Activated naive CD4-positive, alpha-beta T cell (primary cell): Measurements from ENCODE around the gene DNAAF3.
"Not testable (repeated sequence)": the region's sequence is repeated elsewhere in the genome, so short reads cannot be mapped to it uniquely, and the experiment has no call there.

Experiments
- DNase-seq, 4 experiments: peaks; one replicate each; lab custom pipeline; 2025; lab: John Stamatoyannopoulos, UW

The DNAAF3 gene

DNA sequence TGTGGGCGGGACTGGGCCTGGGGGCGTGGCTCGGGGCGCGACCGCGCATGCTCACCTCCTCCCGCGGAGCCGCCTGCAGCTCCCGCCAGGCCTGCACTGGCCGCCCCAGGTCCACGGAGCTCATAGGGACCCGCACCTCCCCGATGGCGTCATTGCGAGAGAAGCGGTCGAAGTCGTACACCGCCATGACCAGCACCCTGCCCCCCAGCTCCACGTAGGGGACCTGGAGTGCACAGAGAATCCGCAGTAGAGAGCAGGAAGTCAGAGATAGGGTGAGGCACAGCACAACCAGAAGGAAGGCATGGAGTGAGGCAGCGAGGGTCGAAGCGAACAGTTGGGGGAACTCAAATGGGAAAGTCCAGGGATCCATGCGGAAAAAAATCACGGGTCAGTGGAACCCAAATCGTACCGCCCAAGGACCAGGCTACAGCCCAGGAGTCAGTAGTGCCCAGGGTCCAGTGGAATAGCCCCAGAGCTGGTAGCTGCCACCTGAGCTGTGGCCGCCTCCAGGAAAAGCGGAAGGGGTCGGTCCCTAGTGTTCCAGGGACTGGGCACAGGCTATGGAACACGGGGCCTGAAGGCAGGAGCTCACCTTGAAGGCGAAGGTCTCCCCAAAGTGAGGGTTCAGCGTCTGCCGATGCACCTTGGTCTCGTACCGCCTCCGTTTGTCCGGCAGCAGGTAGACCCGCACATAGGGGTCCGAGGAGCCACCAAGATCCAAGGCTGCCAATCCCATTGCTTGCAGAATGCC, 8.9 kb upstream of the DNAAF3 start:
- DNase-seq: no peak

DNA sequence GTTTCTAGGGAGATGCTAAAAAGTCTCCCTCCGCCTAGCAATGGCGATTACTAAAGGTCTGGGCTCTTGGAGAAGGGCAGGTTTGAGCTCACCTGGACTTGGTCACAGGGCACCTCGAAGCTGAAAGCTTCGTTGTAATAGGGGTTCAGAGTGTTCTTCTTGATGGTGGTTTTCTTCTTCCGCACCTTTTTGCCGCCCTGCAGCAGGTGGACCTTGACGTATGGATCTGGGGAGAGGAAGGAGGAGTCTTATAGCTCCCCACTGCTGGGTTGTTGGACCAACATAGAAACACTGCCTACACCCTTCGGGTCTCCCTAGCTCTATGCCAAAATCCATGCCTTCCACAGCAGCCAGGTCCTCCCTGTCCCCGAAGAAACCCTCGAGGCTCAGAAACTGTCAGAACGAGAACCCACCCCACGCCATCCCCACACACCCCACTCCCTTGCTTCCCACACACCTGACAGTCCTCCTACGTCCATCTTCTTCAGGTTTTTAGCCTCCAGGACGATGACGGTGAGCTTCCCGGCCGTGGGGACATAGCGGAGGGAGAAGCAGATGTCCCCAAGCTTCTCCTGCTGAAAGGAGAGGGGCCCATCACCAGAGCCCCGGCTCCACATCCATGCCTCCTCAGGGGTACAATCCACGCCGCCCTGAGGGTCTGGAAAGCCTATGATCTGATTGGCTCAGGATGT, 8.2 kb upstream of the DNAAF3 start:
- no peak for DNase-seq

GRCh38 chr19:55173714-55174409, 7.4 kb upstream of the DNAAF3 start:
- DNase-seq: no peak

GRCh38 chr19:55173186-55173713, 6.8 kb upstream of the DNAAF3 start:
- no peak for DNase-seq

DNA sequence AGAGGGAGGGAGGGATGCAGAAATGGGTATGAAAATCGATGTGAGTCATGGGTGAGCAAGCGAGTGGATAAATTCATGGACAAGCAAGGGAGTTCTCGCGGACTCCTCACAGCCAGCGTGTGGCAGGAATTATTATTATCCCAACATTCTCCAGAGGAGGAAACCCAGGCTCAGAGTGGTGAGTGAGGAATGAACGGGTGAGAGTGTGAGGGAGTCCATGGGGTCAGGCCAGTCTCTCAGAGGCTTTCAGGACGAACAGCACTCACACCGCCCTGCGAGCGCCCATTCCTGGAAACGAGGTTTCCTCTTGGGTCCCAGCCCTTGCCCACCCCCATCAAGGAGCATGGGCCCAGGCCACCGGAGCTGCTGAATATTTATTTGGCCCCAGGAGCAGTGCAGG, 6.3 kb upstream of the DNAAF3 start:
- no peak for DNase-seq

DNA sequence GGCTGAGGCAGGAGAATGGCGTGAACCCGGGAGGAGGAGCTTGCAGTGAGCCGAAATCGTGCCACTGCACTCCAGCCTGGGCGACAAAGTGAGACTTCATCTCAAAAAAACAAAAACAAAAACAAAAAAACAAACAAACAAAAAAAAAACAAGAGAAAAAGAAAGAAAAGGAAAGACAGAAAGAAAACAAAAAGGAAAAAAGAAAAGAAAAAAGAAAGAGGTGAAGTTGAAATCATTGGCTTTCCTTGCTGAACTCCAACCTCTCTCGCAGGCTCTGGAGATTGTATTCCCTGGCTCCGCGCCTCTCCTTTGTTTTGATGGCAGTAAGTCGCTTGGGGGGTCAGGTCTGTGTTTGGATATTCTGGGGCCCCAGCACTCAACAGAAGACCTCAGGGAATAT, 5.9 kb upstream of the DNAAF3 start:
- not testable (repeated sequence) for DNase-seq

GRCh38 chr19:55171440-55171839, 5.0 kb upstream of the DNAAF3 start:
- DNase-seq: no peak

- no peak for DNase-seq
Measured at GRCh38 chr19:55169136-55169535, 2.7 kb upstream of the DNAAF3 start.

- DNase-seq: peak in 1 of 4 experiments; percentile 22
Measured at GRCh38 chr19:55165952-55166529, 372 bp downstream of the DNAAF3 start.

- no peak for DNase-seq
Measured at GRCh38 chr19:55161571-55162322, 4.7 kb downstream of the DNAAF3 start.

- no peak for DNase-seq
Measured at GRCh38 chr19:55160986-55161365, 5.4 kb downstream of the DNAAF3 start.

GRCh38 chr19:55160128-55160985, 6.1 kb downstream of the DNAAF3 start:
- peak; percentile 60 to 78 (median 75) for DNase-seq

- DNase-seq: no peak
Measured at GRCh38 chr19:55158848-55159749, 7.3 kb downstream of the DNAAF3 start.

GRCh38 chr19:55158423-55158822, 8.0 kb downstream of the DNAAF3 start:
- no peak for DNase-seq

GRCh38 chr19:55157064-55157908, 9.1 kb downstream of the DNAAF3 start, which contains the start of gene TNNI3:
TNNI3 (minus strand) TSS chr19:55157732; CDS start chr19:55157589, 143 bp downstream.
- DNase-seq: no peak

DNA sequence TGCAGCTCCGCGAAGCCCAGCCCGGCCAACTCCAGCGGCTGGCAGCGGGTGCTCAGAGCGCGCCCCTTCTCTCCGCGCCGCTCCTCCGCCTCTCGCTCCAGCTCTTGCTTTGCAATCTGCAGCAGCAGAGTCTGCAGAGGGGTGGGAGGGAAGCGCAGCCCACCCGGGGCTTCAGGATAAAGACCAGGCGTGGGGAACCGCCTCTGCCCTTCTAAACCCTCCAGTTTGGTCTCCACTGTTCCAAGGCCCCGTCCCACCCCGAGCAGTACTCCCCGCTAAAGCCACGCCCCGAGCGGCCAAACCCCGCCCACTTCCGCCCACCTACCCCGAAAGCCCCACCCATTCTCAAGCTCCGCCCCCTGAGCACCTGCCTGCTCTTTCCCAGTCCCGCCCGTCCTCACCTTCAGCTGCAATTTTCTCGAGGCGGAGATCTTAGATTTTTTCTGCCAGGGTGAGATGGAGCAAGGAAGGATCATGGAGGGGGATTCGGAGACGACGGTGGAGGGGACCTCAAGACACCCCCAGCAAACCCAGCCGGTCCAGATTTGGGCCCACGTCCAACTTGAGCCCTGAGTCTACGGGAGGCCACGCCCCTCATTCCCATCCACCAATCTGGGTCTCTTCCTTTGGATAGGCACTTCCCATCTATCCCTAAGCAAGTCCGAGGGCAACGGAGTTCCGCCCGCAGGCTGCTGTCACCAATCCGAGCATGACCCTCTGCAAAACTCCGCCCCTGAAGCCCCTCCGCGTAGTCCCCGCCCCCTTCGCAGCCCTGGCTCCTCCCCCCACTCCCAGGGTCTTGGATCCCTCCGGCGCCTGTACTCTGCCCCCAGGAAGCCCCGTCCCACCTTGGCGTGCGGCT, 10.0 kb downstream of the DNAAF3 start:
- DNase-seq: peak in 1 of 4 experiments; percentile 34

- DNase-seq: not testable (repeated sequence)
Measured at GRCh38 chr19:55155784-55156183, 10.6 kb downstream of the DNAAF3 start.
